HG03457 (cell line): ENCODE results near the gene GPR68.
"Not testable (repeated sequence)": the region's sequence is repeated elsewhere in the genome, so short reads cannot be mapped to it uniquely, and the experiment has no call there.

Source experiments
- ATAC-seq: cut with Tn5 transposase; IDR thresholded peaks from one replicate; pipeline ENCODE4 v1.9.1; 2021; ENCODE audit warnings: moderate number of reproducible peaks; ENCODE audit not compliant: unreplicated experiment

The GPR68 gene

DNA sequence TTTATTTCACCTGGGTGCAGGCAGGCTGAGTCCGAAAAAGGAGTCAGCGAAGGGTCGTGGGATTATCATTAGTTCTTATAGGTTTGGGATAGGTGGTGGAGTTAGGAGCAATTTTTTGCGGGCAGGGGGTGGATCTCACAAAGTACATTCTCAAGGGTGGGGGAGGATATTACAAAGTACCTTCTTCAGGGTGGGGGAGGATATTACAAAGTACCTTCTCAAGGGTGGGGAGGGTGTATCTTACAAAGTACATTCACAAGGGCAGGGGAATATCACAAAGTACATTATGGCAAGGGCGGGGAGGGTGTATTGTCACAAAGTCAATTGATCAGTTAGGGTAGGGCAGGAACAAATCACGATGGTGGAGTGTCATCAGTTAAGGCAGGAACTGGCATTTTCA lies 43.7 kb downstream of the GPR68 start:
- not testable (repeated sequence) for ATAC-seq

DNA sequence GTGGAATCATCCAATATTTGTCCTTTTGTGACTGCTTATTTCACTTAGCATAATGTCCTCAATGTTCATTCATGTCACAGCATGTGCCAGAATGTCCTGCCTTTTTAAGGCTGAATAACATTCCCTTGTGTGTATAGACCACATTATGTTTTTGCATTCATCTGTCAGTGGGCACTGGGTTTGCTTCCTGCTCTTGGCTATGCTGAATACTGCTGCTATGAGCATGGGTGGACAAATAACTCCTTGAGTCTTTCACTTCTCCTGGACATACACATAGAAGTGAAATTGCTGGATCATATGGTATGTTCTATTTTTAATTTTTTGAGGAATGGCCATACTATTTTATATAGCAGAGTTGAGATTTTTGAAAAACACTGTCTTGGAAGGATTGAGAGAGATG lies 46.9 kb downstream of the GPR68 start:
- no peak for ATAC-seq

DNA sequence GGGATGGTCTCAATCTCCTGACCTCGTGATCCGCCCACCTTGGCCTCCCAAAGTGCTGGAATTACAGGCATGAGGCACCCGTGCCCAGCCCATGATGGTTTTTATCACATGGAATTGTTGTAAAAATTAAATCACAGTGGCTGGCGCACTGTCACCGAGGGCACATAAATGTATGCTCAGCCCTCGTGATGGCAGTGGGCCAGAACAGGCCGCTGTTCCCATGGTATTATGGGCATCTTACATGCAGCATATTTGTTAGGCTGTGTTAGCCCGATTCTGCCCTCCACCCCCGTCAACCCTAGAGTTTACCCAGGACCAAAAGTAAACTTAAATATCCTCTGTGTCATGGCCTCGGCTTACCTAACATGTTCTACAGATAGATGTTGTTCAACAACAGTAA lies 48.6 kb downstream of the GPR68 start:
- no peak for ATAC-seq

DNA sequence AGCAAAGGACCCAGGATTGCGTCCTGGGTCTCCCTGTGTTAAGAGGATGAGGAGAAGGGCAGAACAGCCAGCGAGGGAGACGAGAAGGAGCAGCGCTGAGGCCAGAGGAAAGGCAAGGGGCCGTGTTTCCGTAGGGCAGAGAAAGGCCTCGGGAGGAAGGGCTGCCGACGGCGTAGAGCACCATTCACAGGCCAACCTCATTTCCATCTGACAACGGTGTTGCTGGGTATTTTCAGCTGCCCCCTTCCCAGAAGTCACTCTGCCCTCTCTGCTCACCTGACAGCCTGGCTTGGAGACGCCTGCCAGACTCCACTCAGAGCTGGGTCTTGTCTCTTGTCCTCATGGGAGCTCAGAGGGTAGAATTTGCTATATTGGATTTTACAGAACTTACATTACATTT lies 51.4 kb downstream of the GPR68 start:
- ATAC-seq, result no peak

DNA sequence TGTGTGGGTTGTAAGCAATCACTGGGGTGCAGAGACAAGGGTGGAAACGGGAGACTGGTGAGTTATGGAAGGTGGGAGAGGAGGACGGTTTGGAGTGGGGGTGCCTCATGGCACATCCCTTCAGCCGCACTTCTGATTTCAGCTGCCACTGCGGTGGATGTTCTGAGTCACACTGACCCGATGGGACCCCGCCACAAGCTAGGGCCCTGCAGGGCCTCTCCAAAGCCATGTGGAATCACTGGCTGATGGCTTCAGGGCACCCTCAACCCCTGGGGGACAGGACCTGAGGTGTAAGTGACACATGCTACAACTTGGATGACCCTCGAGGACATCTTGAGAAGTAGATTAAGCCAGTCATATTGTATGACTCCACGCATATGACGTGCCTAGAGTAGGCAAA lies 53.7 kb downstream of the GPR68 start:
- ATAC-seq, result no peak

DNA sequence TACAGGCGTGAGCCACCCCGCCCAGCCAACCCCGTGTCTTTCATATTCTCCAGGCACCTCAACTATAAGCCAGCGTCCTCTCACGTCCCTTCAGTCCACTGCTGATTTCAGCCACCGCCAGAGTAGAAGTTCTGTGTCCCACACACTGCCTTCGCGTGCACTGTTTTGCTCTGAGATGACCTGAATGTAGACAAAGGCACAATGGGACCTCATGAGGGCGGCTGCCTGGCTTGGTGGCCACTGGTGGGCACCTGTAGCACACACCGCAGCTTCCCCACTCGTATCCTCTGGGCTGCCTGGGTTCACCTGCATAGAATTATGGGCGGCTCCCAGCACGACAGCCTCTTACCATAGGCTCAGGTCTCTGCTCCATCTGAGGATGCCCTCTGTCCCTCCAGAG lies 57.2 kb downstream of the GPR68 start:
- no peak for ATAC-seq

DNA sequence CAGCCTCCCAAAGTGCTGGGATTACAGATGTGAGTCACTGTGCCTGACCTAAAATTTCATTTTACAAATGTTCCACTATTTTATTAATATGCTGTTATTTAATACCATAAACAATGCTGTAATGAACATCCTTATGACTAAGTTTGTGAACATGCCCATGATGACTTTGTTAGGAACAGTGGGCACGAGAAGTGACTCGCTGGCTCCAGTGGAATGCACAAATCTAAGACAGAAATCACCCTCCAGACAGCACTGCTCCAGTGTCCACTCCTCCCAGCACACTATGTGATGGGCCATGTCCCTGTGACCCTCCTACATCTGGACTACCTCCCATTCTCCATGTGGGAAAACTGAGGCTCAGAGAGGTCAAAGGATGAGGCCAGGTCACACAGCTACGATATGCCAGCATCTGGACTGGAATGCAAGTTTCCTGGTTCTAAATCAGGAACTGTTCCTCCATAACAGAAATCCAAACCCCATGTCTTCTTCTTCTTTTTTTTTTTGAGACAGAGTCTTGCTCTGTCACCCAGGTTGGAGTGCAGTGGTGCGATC lies 57.9 kb downstream of the GPR68 start:
- ATAC-seq, result no peak

DNA sequence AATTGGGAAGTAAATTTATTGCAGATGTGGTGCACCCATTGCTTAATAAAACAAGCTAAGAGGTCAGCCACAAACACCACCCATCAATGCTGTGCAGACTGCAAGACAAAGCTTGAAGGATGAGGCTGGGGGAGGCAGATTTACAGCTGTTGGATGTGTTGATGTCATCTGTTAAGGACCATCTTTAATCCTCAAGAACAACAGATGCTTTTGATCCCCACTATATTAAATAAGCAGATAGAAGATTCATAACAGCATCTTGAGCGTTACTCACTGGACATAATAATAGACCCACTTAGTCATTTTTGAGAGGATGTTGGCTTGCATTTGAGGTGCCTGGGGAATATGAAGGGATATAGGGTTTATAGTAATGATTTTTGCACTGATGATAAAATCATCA lies 58.8 kb downstream of the GPR68 start:
- no peak for ATAC-seq

DNA sequence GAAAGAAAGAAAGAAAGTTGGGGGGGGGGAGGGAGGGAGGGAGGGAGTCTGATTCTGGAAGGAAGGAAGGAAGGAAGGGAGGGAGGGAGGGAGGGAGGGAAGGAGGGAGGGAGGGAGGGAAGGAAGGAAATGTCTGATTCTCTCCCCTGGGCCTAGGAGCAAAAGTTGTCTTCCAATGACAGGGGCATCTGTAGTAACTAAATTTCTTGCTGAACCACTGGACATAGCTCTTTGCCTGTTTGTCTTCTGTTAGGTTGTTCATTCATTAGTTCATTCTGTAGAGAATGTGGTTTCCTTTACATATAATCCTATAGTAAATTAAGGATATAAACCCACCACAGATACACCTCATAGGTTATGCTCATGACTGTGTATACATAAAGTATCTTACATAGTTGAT lies 59.9 kb downstream of the GPR68 start:
- ATAC-seq, result no peak

DNA sequence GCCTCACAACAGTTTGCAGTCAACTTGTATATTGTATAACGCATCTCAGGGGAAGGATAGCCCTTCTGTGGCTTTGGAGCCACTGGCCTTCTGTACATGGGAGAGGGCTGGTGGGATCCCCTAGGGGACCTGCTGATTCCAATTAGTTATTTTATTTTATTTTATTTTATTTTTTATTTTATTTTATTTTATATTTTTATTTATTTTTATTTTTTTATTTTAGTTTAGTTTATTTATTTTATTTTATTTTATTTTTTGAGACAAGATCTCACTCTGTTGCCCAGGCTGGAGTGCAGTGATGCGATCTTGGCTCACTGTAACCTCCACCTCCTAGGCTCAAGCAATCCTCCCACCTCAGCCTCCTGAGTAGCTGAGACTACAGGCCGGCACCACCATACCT lies 61.8 kb downstream of the GPR68 start:
- not testable (repeated sequence) for ATAC-seq
